HEK293 (cell line): ENCODE results near the gene CALB2.

Experiments
- CTCF ChIA-PET: fragments of 350-600 bp; formaldehyde crosslinking; extraction: SDS; loops from one replicate; lab custom pipeline; 2021; ENCODE audit warnings: antibody characterized with exemption; lab: Yijun Ruan, JAX
- POLR2A ChIA-PET: fragments of 300-600 bp; formaldehyde crosslinking; extraction: SDS; loops from one replicate; lab custom pipeline; 2020; ENCODE audit warnings: antibody characterized with exemption, inconsistent platforms; lab: Yijun Ruan, JAX
- H3K27ac ChIP-seq: fragments of 200-500 bp; sonication (Bioruptor generic); 2 replicates; pipeline ENCODE4 v1.5.1; 2014; ENCODE audit warnings: low read depth, low read length, control low read depth, inconsistent platforms; ENCODE audit errors: extremely low read depth
- H3K36me3 ChIP-seq, 2 experiments: fragments of 200-500 bp in 1 of 2; sonication (Bioruptor generic) in 1 of 2; 1 replicate in 1 of 2; 2 replicates in 1 of 2; pipeline ENCODE4 v1.5.1; 2014 to 2017; ENCODE audit warnings: inconsistent platforms in 2 of 2, low read length in 2 of 2; ENCODE audit not compliant: control insufficient read depth in 2 of 2, insufficient read depth in 1 of 2
- H3K4me1 ChIP-seq: fragments of 200-500 bp; sonication (Bioruptor generic); 2 replicates; pipeline ENCODE4 v1.5.1; 2014; ENCODE audit warnings: mild to moderate bottlenecking, low read length, inconsistent platforms; ENCODE audit not compliant: control insufficient read depth, insufficient read depth
- H3K4me3 ChIP-seq: 2 replicates; pipeline ENCODE4 v1.5.1; 2011; ENCODE audit warnings: low read depth, mild to moderate bottlenecking, control low read depth, low read length, moderate library complexity
- H3K9me3 ChIP-seq: fragments of 200-500 bp; sonication (Bioruptor generic); 2 replicates; pipeline ENCODE4 v1.5.1; 2014; ENCODE audit warnings: low read depth, low read length, inconsistent platforms; ENCODE audit not compliant: control insufficient read depth, insufficient read depth
- GLI4 ChIP-seq: fragments of 450-650 bp; formaldehyde crosslinking; IDR thresholded peaks from 2 replicates; pipeline ENCODE4 v1.5.1; 2016; ENCODE audit warnings: missing biosample characterization, missing genetic modification characterization
- PRDM1 ChIP-seq: fragments of 450-650 bp; formaldehyde crosslinking; IDR thresholded peaks from 2 replicates; pipeline ENCODE4; 2016; ENCODE audit warnings: missing biosample characterization, missing genetic modification characterization
- ZNF211 ChIP-seq: fragments of 450-650 bp; formaldehyde crosslinking; IDR thresholded peaks from 2 replicates; pipeline ENCODE4 v1.5.1; 2016; ENCODE audit warnings: low read depth, missing biosample characterization, missing genetic modification characterization
- ZNF473 ChIP-seq: fragments of 450-650 bp; formaldehyde crosslinking; IDR thresholded peaks from 2 replicates; pipeline ENCODE4 v1.5.1; 2017; ENCODE audit warnings: missing biosample characterization, missing genetic modification characterization
- ZNF501 ChIP-seq: fragments of 450-650 bp; formaldehyde crosslinking; IDR thresholded peaks from 2 replicates; pipeline ENCODE4 v1.5.1; 2016; ENCODE audit warnings: missing biosample characterization, missing genetic modification characterization
- ZNF600 ChIP-seq: fragments of 450-650 bp; formaldehyde crosslinking; IDR thresholded peaks from 2 replicates; pipeline ENCODE4 v1.5.1; 2016; ENCODE audit warnings: missing biosample characterization, missing genetic modification characterization
- ZNF623 ChIP-seq: fragments of 450-650 bp; formaldehyde crosslinking; IDR thresholded peaks from 2 replicates; pipeline ENCODE4 v1.5.1; 2016; ENCODE audit warnings: missing biosample characterization, missing genetic modification characterization
- ZNF777 ChIP-seq: fragments of 450-650 bp; formaldehyde crosslinking; IDR thresholded peaks from 2 replicates; pipeline ENCODE4 v1.5.1; 2017; ENCODE audit warnings: missing biosample characterization, missing genetic modification characterization, borderline replicate concordance
- ZNF837 ChIP-seq: fragments of 450-650 bp; formaldehyde crosslinking; IDR thresholded peaks from 2 replicates; pipeline ENCODE4 v1.5.1; 2016; ENCODE audit warnings: missing biosample characterization, missing genetic modification characterization
- TF ChIP-seq, protein P1 (sequence below): fragments of 450-650 bp; formaldehyde crosslinking; IDR thresholded peaks from 2 replicates; pipeline ENCODE4 v1.5.1; 2016; ENCODE audit warnings: missing biosample characterization, missing genetic modification characterization
- TF ChIP-seq, protein P2 (sequence below): fragments of 450-650 bp; formaldehyde crosslinking; IDR thresholded peaks from 2 replicates; pipeline ENCODE4 v1.5.1; 2016; ENCODE audit warnings: missing biosample characterization, missing genetic modification characterization, low read depth
- TF ChIP-seq, protein P3 (sequence below): fragments of 450-650 bp; formaldehyde crosslinking; IDR thresholded peaks from 2 replicates; pipeline ENCODE4 v1.5.1; 2016; ENCODE audit warnings: missing biosample characterization, missing genetic modification characterization, borderline replicate concordance
- TF ChIP-seq, protein P4 (sequence below): fragments of 450-650 bp; formaldehyde crosslinking; IDR thresholded peaks from 2 replicates; pipeline ENCODE4 v1.5.1; 2016; ENCODE audit warnings: missing biosample characterization, missing genetic modification characterization
- TF ChIP-seq, protein P5 (sequence below): fragments of 450-650 bp; formaldehyde crosslinking; IDR thresholded peaks from 2 replicates; pipeline ENCODE4 v1.5.1; 2017; ENCODE audit warnings: missing biosample characterization, missing genetic modification characterization
- TF ChIP-seq, protein P6 (sequence below): fragments of 450-650 bp; formaldehyde crosslinking; IDR thresholded peaks from 2 replicates; pipeline ENCODE4 v1.5.1; 2016; ENCODE audit warnings: missing biosample characterization, missing genetic modification characterization

The CALB2 gene

DNA sequence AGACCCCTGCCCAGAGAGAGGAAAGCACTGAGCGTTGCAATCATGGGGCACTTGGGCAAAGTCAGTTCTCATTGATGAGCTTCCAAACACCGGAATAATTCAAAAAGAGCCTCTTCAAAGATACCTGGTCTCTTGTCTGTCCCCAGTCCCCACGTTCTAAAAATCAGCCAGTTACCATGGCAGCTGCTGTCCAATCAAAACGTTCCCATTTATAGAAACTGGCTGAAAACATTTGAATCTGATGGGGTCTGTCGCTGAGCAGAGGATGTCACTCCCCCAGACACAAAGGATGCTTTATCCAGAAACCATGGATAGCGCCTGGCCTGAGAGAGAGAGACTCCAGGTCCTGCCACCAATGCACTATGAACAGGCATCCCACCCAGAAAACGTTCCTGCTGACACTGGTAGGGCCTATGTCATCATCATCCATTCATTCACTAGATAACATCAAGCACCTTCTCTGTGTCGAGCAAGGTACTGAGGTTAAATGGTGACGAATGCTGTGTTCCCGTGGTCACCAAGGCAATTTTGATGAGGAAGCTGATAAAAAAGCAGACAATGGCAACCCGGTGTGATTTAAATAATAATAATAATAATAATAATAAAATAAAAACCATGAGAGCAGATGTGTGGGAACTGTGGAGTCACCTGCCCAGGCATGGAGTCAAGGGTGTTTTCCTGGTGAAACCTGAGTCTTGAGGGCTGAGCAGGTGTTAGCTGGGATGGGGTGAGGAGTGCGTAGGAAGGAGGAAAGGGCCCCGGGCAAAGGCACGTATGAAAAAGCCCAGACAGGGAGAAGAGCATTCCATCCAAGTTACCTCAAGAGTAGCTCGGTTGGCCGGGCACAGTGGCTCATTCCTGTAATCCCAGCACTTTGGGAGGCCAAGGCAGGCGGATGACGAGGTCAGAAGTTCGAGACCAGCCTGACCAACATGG lies 19.0 kb upstream of the CALB2 start (continued):
- TF ChIP-seq, protein P1, sequence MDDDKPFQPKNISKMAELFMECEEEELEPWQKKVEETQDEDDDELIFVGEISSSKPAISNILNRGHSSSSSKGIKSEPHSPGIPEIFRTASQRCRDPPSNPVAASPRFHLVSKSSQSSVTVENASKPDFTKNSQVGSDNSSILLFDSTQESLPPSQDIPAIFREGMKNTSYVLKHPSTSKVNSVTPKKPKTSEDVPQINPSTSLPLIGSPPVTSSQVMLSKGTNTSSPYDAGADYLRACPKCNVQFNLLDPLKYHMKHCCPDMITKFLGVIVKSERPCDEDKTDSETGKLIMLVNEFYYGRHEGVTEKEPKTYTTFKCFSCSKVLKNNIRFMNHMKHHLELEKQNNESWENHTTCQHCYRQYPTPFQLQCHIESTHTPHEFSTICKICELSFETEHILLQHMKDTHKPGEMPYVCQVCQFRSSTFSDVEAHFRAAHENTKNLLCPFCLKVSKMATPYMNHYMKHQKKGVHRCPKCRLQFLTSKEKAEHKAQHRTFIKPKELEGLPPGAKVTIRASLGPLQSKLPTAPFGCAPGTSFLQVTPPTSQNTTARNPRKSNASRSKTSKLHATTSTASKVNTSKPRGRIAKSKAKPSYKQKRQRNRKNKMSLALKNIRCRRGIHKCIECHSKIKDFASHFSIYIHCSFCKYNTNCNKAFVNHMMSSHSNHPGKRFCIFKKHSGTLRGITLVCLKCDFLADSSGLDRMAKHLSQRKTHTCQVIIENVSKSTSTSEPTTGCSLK = no peak
- TF ChIP-seq, protein P2, sequence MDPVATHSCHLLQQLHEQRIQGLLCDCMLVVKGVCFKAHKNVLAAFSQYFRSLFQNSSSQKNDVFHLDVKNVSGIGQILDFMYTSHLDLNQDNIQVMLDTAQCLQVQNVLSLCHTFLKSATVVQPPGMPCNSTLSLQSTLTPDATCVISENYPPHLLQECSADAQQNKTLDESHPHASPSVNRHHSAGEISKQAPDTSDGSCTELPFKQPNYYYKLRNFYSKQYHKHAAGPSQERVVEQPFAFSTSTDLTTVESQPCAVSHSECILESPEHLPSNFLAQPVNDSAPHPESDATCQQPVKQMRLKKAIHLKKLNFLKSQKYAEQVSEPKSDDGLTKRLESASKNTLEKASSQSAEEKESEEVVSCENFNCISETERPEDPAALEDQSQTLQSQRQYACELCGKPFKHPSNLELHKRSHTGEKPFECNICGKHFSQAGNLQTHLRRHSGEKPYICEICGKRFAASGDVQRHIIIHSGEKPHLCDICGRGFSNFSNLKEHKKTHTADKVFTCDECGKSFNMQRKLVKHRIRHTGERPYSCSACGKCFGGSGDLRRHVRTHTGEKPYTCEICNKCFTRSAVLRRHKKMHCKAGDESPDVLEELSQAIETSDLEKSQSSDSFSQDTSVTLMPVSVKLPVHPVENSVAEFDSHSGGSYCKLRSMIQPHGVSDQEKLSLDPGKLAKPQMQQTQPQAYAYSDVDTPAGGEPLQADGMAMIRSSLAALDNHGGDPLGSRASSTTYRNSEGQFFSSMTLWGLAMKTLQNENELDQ (tag by site-specific recombination) = no peak
- TF ChIP-seq ZNF501 (tag by site-specific recombination) (no peak), ZNF777 (no peak), ZNF600 (tag by site-specific recombination) (no peak)
- TF ChIP-seq, all 188 proteins: peak for 0

DNA sequence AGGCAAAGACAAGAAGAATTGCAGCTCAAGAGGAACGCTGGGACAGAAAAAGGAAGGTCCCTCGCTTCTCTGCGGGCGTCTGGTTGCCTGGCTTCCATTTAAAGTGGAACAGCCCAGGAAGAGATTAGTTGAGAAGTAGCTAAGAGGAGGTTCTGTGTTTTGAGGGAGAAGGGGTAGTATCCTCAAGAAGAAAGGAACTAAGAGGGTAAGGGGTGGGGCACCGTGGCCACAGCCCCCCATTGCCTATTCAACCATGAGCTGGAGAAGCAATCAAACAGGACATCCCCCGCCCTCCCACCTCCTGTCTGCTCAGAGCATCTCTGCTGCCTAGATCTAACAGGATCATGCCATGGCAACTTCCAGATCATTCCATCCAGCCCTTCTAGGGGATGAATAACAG lies 18.1 kb upstream of the CALB2 start:
- ChIA-PET POLR2A (no interaction called here), CTCF (interaction anchor here (0.6 to 1.5 kb wide), 3 partner anchors 19 to 82 kb away, joined by 3 read pairs; no protein-coding TSS in a partner anchor)
- no peaks in the 10 kb centered on the region for H3K4me1 ChIP-seq

DNA sequence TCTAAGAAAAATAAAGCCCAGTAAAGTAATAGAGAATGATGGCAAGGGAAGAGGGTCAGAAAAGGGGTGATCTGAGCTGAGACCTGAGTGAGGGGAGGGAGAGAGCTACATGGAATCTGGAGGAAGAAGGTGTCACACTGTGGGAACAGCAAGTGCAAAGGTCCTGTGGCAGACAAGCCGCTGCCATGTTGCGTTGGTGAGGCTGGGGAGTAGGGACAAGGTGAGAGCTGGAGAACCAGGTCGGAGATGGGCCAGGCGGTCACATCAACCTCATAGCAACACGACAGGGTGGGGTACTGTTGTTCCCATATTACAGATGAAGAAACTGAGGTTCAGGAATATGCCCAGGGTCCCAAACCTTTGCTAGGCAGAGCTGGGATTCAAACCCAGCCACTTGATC lies 16.6 kb upstream of the CALB2 start:
- Histone ChIP-seq H3K36me3 (no peaks in the 10 kb centered on the region), H3K4me3 (no peak overlapping the region), H3K4me1 (no peaks in the 10 kb centered on the region), H3K9me3 (no peaks in the 10 kb centered on the region), H3K27ac (no peak overlapping the region)
- TF ChIP-seq, protein P3, sequence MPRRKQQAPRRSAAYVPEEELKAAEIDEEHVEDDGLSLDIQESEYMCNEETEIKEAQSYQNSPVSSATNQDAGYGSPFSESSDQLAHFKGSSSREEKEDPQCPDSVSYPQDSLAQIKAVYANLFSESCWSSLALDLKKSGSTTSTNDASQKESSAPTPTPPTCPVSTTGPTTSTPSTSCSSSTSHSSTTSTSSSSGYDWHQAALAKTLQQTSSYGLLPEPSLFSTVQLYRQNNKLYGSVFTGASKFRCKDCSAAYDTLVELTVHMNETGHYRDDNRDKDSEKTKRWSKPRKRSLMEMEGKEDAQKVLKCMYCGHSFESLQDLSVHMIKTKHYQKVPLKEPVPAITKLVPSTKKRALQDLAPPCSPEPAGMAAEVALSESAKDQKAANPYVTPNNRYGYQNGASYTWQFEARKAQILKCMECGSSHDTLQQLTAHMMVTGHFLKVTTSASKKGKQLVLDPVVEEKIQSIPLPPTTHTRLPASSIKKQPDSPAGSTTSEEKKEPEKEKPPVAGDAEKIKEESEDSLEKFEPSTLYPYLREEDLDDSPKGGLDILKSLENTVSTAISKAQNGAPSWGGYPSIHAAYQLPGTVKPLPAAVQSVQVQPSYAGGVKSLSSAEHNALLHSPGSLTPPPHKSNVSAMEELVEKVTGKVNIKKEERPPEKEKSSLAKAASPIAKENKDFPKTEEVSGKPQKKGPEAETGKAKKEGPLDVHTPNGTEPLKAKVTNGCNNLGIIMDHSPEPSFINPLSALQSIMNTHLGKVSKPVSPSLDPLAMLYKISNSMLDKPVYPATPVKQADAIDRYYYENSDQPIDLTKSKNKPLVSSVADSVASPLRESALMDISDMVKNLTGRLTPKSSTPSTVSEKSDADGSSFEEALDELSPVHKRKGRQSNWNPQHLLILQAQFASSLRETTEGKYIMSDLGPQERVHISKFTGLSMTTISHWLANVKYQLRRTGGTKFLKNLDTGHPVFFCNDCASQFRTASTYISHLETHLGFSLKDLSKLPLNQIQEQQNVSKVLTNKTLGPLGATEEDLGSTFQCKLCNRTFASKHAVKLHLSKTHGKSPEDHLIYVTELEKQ (tag by site-specific recombination) = no peak
- TF ChIP-seq ZNF623 (peak; percentile 82), ZNF837 (tag by site-specific recombination) (no peak)
- TF ChIP-seq, protein P4, sequence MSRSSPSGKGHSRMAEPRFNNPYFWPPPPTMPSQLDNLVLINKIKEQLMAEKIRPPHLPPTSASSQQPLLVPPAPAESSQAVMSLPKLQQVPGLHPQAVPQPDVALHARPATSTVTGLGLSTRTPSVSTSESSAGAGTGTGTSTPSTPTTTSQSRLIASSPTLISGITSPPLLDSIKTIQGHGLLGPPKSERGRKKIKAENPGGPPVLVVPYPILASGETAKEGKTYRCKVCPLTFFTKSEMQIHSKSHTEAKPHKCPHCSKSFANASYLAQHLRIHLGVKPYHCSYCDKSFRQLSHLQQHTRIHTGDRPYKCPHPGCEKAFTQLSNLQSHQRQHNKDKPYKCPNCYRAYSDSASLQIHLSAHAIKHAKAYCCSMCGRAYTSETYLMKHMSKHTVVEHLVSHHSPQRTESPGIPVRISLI = no peak
- POLR2A ChIA-PET = no interaction called here
- CTCF ChIA-PET = no interaction called here

More for the DNA sequence above, 18.1 kb upstream of the CALB2 start:
- Histone ChIP-seq H3K36me3 (no peaks in the 10 kb centered on the region), H3K27ac (no peak overlapping the region), H3K4me3 (no peak overlapping the region), H3K9me3 (no peaks in the 10 kb centered on the region)
- no peak for TF ChIP-seq ZNF777
- TF ChIP-seq ZNF501 (tag by site-specific recombination) = no peak
- no peak for TF ChIP-seq ZNF211 (tag by site-specific recombination)
- TF ChIP-seq ZNF473 = no peak
- TF ChIP-seq, protein P5, sequence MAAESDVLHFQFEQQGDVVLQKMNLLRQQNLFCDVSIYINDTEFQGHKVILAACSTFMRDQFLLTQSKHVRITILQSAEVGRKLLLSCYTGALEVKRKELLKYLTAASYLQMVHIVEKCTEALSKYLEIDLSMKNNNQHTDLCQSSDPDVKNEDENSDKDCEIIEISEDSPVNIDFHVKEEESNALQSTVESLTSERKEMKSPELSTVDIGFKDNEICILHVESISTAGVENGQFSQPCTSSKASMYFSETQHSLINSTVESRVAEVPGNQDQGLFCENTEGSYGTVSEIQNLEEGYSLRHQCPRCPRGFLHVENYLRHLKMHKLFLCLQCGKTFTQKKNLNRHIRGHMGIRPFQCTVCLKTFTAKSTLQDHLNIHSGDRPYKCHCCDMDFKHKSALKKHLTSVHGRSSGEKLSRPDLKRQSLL (tag by site-specific recombination) = no peak
- no peak for TF ChIP-seq PRDM1 (tag by site-specific recombination)
- TF ChIP-seq, protein P6, sequence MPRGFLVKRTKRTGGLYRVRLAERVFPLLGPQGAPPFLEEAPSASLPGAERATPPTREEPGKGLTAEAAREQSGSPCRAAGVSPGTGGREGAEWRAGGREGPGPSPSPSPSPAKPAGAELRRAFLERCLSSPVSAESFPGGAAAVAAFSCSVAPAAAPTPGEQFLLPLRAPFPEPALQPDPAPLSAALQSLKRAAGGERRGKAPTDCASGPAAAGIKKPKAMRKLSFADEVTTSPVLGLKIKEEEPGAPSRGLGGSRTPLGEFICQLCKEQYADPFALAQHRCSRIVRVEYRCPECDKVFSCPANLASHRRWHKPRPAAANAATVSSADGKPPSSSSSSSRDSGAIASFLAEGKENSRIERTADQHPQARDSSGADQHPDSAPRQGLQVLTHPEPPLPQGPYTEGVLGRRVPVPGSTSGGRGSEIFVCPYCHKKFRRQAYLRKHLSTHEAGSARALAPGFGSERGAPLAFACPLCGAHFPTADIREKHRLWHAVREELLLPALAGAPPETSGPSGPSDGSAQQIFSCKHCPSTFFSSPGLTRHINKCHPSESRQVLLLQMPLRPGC (tag by site-specific recombination) = no peak
- TF ChIP-seq GLI4 (tag by site-specific recombination) = no peak
